HEK293 (cell line): ENCODE measurements around the gene VAMP5.

Experiments
- EGR2 ChIP-seq: fragments of 450-650 bp; formaldehyde crosslinking; IDR thresholded peaks from 2 replicates; pipeline ENCODE4 v1.5.1; 2016; ENCODE audit warnings: low read depth, missing biosample characterization, missing genetic modification characterization
- GLI4 ChIP-seq: fragments of 450-650 bp; formaldehyde crosslinking; IDR thresholded peaks from 2 replicates; pipeline ENCODE4 v1.5.1; 2016; ENCODE audit warnings: missing biosample characterization, missing genetic modification characterization
- KLF1 ChIP-seq: fragments of 450-650 bp; formaldehyde crosslinking; IDR thresholded peaks from 2 replicates; pipeline ENCODE4 v1.5.1; 2016; ENCODE audit warnings: missing biosample characterization, missing genetic modification characterization
- MEIS1 ChIP-seq: sonication (generic); formaldehyde crosslinking; IDR thresholded peaks from 2 replicates; pipeline ENCODE4 v1.8.1; 2022; ENCODE audit warnings: missing genetic modification reagents, mild to moderate bottlenecking, borderline replicate concordance
- OSR2 ChIP-seq: fragments of 450-650 bp; formaldehyde crosslinking; IDR thresholded peaks from 2 replicates; pipeline ENCODE4 v1.5.1; 2016; ENCODE audit warnings: missing biosample characterization, missing genetic modification characterization
- REPIN1 ChIP-seq: fragments of 450-650 bp; formaldehyde crosslinking; IDR thresholded peaks from 2 replicates; pipeline ENCODE4 v1.5.1; 2017; ENCODE audit warnings: missing biosample characterization, missing genetic modification characterization, low read depth
- WT1 ChIP-seq: fragments of 450-650 bp; formaldehyde crosslinking; IDR thresholded peaks from 2 replicates; pipeline ENCODE4 v1.5.1; 2016; ENCODE audit warnings: missing biosample characterization, missing genetic modification characterization
- YY1 ChIP-seq: fragments of 450-650 bp; formaldehyde crosslinking; IDR thresholded peaks from 2 replicates; pipeline ENCODE4 v1.5.1; 2018; ENCODE audit warnings: missing biosample characterization, missing genetic modification characterization
- ZBTB20 ChIP-seq: fragments of 450-650 bp; formaldehyde crosslinking; IDR thresholded peaks from 2 replicates; pipeline ENCODE4 v1.5.1; 2016; ENCODE audit warnings: missing biosample characterization, missing genetic modification characterization
- ZBTB7A ChIP-seq: fragments of 450-650 bp; formaldehyde crosslinking; IDR thresholded peaks from 2 replicates; pipeline ENCODE4 v1.5.1; 2016; ENCODE audit warnings: low read depth, missing biosample characterization, missing genetic modification characterization
- ZFP69B ChIP-seq: fragments of 450-650 bp; formaldehyde crosslinking; IDR thresholded peaks from 2 replicates; pipeline ENCODE4 v1.5.1; 2016; ENCODE audit warnings: missing biosample characterization, missing genetic modification characterization
- ZNF157 ChIP-seq: fragments of 450-650 bp; formaldehyde crosslinking; IDR thresholded peaks from 2 replicates; pipeline ENCODE4 v1.5.1; 2016; ENCODE audit warnings: missing biosample characterization, missing genetic modification characterization
- ZNF184 ChIP-seq: fragments of 450-650 bp; IDR thresholded peaks from 2 replicates; pipeline ENCODE4 v1.5.1; 2018; ENCODE audit warnings: missing biosample characterization, mild to moderate bottlenecking, missing genetic modification characterization
- ZNF19 ChIP-seq: fragments of 450-650 bp; formaldehyde crosslinking; IDR thresholded peaks from 2 replicates; pipeline ENCODE4; 2016; ENCODE audit warnings: missing biosample characterization, missing genetic modification characterization, low read depth
- ZNF24 ChIP-seq: fragments of 450-650 bp; formaldehyde crosslinking; IDR thresholded peaks from 2 replicates; pipeline ENCODE4 v1.5.1; 2016; ENCODE audit warnings: missing biosample characterization, missing genetic modification characterization
- ZNF350 ChIP-seq: fragments of 450-650 bp; formaldehyde crosslinking; IDR thresholded peaks from 2 replicates; pipeline ENCODE4 v1.5.0; 2017; ENCODE audit warnings: missing biosample characterization, mild to moderate bottlenecking, missing genetic modification characterization
- ZNF394 ChIP-seq: fragments of 450-650 bp; formaldehyde crosslinking; IDR thresholded peaks from 2 replicates; pipeline ENCODE4 v1.5.1; 2016; ENCODE audit warnings: missing biosample characterization, missing genetic modification characterization, mild to moderate bottlenecking, moderate library complexity, borderline replicate concordance
- ZNF433 ChIP-seq: fragments of 450-650 bp; formaldehyde crosslinking; IDR thresholded peaks from 2 replicates; pipeline ENCODE4 v1.5.1; 2016; ENCODE audit warnings: missing biosample characterization, missing genetic modification characterization, low read depth
- ZNF558 ChIP-seq: fragments of 450-650 bp; formaldehyde crosslinking; IDR thresholded peaks from 2 replicates; pipeline ENCODE4 v1.5.1; 2016; ENCODE audit warnings: missing biosample characterization, missing genetic modification characterization
- ZNF561 ChIP-seq: fragments of 450-650 bp; IDR thresholded peaks from 2 replicates; pipeline ENCODE4 v1.5.1; 2018; ENCODE audit warnings: missing biosample characterization, missing genetic modification characterization, borderline replicate concordance
- ZNF621 ChIP-seq: fragments of 450-650 bp; formaldehyde crosslinking; IDR thresholded peaks from 2 replicates; pipeline ENCODE4 v1.5.1; 2017; ENCODE audit warnings: missing biosample characterization, missing genetic modification characterization
- ZNF658 ChIP-seq: fragments of 450-650 bp; formaldehyde crosslinking; IDR thresholded peaks from 2 replicates; pipeline ENCODE4; 2016; ENCODE audit warnings: missing biosample characterization, missing genetic modification characterization
- ZNF76 ChIP-seq: fragments of 450-650 bp; formaldehyde crosslinking; IDR thresholded peaks from 2 replicates; pipeline ENCODE4; 2016; ENCODE audit warnings: low read depth, missing biosample characterization, missing genetic modification characterization, borderline replicate concordance
- ZNF776 ChIP-seq: fragments of 450-650 bp; formaldehyde crosslinking; IDR thresholded peaks from 2 replicates; pipeline ENCODE4 v1.5.0; 2017; ENCODE audit warnings: missing biosample characterization, missing genetic modification characterization, borderline replicate concordance
- ZNF830 ChIP-seq: fragments of 450-650 bp; IDR thresholded peaks from 2 replicates; pipeline ENCODE4 v1.5.0; 2018; ENCODE audit warnings: missing biosample characterization, missing genetic modification characterization, low read depth, mild to moderate bottlenecking, moderate library complexity
- ZSCAN23 ChIP-seq: fragments of 450-650 bp; formaldehyde crosslinking; IDR thresholded peaks from 2 replicates; pipeline ENCODE4 v1.5.1; 2016; ENCODE audit warnings: missing biosample characterization, missing genetic modification characterization
- TF ChIP-seq, protein P1 (sequence below): fragments of 450-650 bp; formaldehyde crosslinking; IDR thresholded peaks from 2 replicates; pipeline ENCODE4 v1.5.1; 2017; ENCODE audit warnings: missing biosample characterization, mild to moderate bottlenecking, missing genetic modification characterization, moderate library complexity
- TF ChIP-seq, protein P2 (sequence below): fragments of 450-650 bp; formaldehyde crosslinking; IDR thresholded peaks from 2 replicates; pipeline ENCODE4 v1.5.1; 2016; ENCODE audit warnings: missing biosample characterization, missing genetic modification characterization, borderline replicate concordance
- TF ChIP-seq, protein P3 (sequence below): fragments of 450-650 bp; formaldehyde crosslinking; IDR thresholded peaks from 2 replicates; pipeline ENCODE4 v1.5.1; 2016; ENCODE audit warnings: missing biosample characterization, missing genetic modification characterization, borderline replicate concordance

Gene VAMP5

DNA sequence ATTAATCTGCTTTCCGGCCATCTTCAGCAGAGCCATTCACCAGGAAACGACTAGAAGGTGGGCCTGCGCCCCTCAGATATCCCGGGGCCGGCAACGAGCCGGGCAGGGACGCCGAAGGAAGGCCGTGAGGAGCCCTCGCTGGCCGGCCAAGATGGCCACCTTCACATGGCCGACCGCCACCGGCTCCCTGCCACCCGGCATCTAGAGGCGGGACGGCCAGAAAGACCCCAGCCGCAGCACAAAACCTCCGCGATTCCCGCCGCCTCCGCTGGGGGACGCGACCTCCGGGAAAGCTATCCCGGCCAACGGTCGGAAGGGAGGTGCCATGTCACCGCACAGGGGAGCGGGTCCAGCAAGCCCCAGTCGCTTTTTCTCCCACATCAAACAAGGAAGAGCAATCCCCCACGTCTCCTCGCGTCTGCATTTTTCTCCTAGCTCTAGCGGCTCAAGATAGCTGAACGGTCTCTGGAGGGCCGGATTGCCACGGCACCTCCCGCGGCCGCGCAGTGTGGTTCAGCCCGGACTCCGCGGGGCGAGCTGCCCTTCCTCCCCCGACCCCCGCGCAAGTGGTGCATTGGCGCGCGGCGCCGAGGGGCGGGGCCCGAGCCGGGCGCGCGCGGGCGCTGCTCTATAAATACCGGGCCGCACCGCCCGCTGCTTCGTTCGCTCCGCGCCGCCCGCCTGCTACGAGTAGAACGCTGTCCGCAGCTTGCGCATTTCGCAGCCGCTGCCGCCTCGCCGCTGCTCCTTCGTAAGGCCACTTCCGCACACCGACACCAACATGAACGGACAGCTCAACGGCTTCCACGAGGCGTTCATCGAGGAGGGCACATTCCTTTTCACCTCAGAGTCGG, 45.5 kb upstream of the VAMP5 start, which contains the start of gene MAT2A (continued):
- TF ChIP-seq ZNF433 (no peak), ZNF561 (tag by site-specific recombination) (peak; percentile 50; the same call in 1 of the 2 replicates), ZNF621 (tag by site-specific recombination) (no peak), ZNF776 (tag by site-specific recombination) (no peak), REPIN1 (tag by site-specific recombination) (no peak), ZFP69B (tag by site-specific recombination) (peak; percentile 45), ZNF76 (tag by site-specific recombination) (peak; percentile 62; the same call in 1 of the 2 replicates), ZNF24 (0 out of 2 replicates have a peak, but pooled peaks have one; percentile 57), OSR2 (tag by site-specific recombination) (no peak), ZNF394 (tag by site-specific recombination) (no peak; the same call in 1 of the 2 replicates), GLI4 (tag by site-specific recombination) (no peak), ZNF184 (tag by site-specific recombination) (no peak; the same call in 1 of the 2 replicates), KLF1 (tag by site-specific recombination) (no peak), MEIS1 (CRISPR knock-in tag) (no peak), ZNF19 (no peak), ZNF830 (tag by site-specific recombination) (no peak), ZNF350 (tag by site-specific recombination) (no peak), WT1 (tag by site-specific recombination) (peak; percentile 52; the same call in 1 of the 2 replicates), ZNF558 (tag by site-specific recombination) (no peak), EGR2 (tag by site-specific recombination) (no peak; the same call in 1 of the 2 replicates), ZNF658 (no peak), ZNF157 (no peak), ZBTB20 (tag by site-specific recombination) (0 out of 2 replicates have a peak, but pooled peaks have one; percentile 52), YY1 (tag by site-specific recombination) (peak; percentile 88), ZSCAN23 (no peak), ZBTB7A (tag by site-specific recombination) (no peak)
- TF ChIP-seq, protein P1, sequence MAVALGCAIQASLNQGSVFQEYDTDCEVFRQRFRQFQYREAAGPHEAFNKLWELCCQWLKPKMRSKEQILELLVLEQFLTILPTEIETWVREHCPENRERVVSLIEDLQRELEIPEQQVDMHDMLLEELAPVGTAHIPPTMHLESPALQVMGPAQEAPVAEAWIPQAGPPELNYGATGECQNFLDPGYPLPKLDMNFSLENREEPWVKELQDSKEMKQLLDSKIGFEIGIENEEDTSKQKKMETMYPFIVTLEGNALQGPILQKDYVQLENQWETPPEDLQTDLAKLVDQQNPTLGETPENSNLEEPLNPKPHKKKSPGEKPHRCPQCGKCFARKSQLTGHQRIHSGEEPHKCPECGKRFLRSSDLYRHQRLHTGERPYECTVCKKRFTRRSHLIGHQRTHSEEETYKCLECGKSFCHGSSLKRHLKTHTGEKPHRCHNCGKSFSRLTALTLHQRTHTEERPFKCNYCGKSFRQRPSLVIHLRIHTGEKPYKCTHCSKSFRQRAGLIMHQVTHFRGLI (tag by site-specific recombination) = no peak
- TF ChIP-seq, protein P2, sequence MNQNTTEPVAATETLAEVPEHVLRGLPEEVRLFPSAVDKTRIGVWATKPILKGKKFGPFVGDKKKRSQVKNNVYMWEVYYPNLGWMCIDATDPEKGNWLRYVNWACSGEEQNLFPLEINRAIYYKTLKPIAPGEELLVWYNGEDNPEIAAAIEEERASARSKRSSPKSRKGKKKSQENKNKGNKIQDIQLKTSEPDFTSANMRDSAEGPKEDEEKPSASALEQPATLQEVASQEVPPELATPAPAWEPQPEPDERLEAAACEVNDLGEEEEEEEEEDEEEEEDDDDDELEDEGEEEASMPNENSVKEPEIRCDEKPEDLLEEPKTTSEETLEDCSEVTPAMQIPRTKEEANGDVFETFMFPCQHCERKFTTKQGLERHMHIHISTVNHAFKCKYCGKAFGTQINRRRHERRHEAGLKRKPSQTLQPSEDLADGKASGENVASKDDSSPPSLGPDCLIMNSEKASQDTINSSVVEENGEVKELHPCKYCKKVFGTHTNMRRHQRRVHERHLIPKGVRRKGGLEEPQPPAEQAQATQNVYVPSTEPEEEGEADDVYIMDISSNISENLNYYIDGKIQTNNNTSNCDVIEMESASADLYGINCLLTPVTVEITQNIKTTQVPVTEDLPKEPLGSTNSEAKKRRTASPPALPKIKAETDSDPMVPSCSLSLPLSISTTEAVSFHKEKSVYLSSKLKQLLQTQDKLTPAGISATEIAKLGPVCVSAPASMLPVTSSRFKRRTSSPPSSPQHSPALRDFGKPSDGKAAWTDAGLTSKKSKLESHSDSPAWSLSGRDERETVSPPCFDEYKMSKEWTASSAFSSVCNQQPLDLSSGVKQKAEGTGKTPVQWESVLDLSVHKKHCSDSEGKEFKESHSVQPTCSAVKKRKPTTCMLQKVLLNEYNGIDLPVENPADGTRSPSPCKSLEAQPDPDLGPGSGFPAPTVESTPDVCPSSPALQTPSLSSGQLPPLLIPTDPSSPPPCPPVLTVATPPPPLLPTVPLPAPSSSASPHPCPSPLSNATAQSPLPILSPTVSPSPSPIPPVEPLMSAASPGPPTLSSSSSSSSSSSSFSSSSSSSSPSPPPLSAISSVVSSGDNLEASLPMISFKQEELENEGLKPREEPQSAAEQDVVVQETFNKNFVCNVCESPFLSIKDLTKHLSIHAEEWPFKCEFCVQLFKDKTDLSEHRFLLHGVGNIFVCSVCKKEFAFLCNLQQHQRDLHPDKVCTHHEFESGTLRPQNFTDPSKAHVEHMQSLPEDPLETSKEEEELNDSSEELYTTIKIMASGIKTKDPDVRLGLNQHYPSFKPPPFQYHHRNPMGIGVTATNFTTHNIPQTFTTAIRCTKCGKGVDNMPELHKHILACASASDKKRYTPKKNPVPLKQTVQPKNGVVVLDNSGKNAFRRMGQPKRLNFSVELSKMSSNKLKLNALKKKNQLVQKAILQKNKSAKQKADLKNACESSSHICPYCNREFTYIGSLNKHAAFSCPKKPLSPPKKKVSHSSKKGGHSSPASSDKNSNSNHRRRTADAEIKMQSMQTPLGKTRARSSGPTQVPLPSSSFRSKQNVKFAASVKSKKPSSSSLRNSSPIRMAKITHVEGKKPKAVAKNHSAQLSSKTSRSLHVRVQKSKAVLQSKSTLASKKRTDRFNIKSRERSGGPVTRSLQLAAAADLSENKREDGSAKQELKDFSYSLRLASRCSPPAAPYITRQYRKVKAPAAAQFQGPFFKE = no peak
- TF ChIP-seq, protein P3, sequence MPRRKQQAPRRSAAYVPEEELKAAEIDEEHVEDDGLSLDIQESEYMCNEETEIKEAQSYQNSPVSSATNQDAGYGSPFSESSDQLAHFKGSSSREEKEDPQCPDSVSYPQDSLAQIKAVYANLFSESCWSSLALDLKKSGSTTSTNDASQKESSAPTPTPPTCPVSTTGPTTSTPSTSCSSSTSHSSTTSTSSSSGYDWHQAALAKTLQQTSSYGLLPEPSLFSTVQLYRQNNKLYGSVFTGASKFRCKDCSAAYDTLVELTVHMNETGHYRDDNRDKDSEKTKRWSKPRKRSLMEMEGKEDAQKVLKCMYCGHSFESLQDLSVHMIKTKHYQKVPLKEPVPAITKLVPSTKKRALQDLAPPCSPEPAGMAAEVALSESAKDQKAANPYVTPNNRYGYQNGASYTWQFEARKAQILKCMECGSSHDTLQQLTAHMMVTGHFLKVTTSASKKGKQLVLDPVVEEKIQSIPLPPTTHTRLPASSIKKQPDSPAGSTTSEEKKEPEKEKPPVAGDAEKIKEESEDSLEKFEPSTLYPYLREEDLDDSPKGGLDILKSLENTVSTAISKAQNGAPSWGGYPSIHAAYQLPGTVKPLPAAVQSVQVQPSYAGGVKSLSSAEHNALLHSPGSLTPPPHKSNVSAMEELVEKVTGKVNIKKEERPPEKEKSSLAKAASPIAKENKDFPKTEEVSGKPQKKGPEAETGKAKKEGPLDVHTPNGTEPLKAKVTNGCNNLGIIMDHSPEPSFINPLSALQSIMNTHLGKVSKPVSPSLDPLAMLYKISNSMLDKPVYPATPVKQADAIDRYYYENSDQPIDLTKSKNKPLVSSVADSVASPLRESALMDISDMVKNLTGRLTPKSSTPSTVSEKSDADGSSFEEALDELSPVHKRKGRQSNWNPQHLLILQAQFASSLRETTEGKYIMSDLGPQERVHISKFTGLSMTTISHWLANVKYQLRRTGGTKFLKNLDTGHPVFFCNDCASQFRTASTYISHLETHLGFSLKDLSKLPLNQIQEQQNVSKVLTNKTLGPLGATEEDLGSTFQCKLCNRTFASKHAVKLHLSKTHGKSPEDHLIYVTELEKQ (tag by site-specific recombination) = no peak
